CMK (cell line): ENCODE results near the gene WDR6.
A peak's percentile ranks its signal among the peaks of the same experiment; 100 is the strongest.

Experiments
- DNase-seq: peaks from one replicate; pipeline ENCODE4 v3.0.0-alpha.2; 2010; ENCODE audit warnings: low read depth

WDR6 gene

GRCh38 chr3:49028673-49029562 is 21.7 kb downstream of the WDR6 start, which contains the start of gene IMPDH2:
IMPDH2 (minus strand) TSS chr3:49029398; CDS start chr3:49029350, 48 bp downstream.
- peak; percentile 88 for DNase-seq

- DNase-seq, result no peak
Measured at GRCh38 chr3:49029563-49029884, 22.3 kb downstream of the WDR6 start.

- no peak for DNase-seq
Measured at GRCh38 chr3:49030321-49030720, 23.1 kb downstream of the WDR6 start.

- DNase-seq, result no peak
Measured at GRCh38 chr3:49032646-49033304, 25.6 kb downstream of the WDR6 start.

GRCh38 chr3:49034650-49035049 is 27.5 kb downstream of the WDR6 start:
- DNase-seq, result no peak

- DNase-seq, result no peak
Measured at GRCh38 chr3:49035281-49035680, 28.1 kb downstream of the WDR6 start.

GRCh38 chr3:49053543-49053942 is 46.4 kb downstream of the WDR6 start:
- DNase-seq, result no peak

- no peak for DNase-seq
Measured at GRCh38 chr3:49054344-49054862, 47.2 kb downstream of the WDR6 start.

GRCh38 chr3:49057268-49057667 is 50.1 kb downstream of the WDR6 start:
- no peak for DNase-seq

- no peak for DNase-seq
Measured at GRCh38 chr3:49058011-49058410, 50.8 kb downstream of the WDR6 start.
